Stimulated activated CD4-positive, alpha-beta T cell treated with anti-CD3 and anti-CD28 coated beads, TNF-alpha, amount 100 ng/mL, for 4 hours (primary cell): ENCODE data around the gene MXRA8.
"Not testable (repeated sequence)": the region's sequence is repeated elsewhere in the genome, so short reads cannot be mapped to it uniquely, and the experiment has no call there.

Source experiments
- DNase-seq, 3 experiments: peaks; one replicate each; pipeline ENCODE4 v3.0.0-alpha.2; 2020; ENCODE audit warnings: low read depth in 3 of 3

MXRA8 gene

GRCh38 chr1:1391225-1391624 lies 32.9 kb upstream of the MXRA8 start:
- DNase-seq: no peak

- no peak for DNase-seq
These were observed 32.3 kb upstream of the MXRA8 start for GRCh38 chr1:1390675-1391074.

GRCh38 chr1:1388078-1388472 lies 29.7 kb upstream of the MXRA8 start:
- DNase-seq: no peak

- no peak for DNase-seq
These were observed 29.0 kb upstream of the MXRA8 start for GRCh38 chr1:1387098-1388077.

- DNase-seq: no peak
These were observed 27.6 kb upstream of the MXRA8 start for GRCh38 chr1:1385931-1386330.

- not testable (repeated sequence) for DNase-seq
These were observed 27.0 kb upstream of the MXRA8 start for GRCh38 chr1:1385339-1385738.

GRCh38 chr1:1381294-1381693 lies 22.9 kb upstream of the MXRA8 start:
- no peak for DNase-seq

- DNase-seq: no peak
These were observed 22.5 kb upstream of the MXRA8 start for GRCh38 chr1:1380860-1381259.

GRCh38 chr1:1377540-1378205 lies 19.3 kb upstream of the MXRA8 start:
- no peak for DNase-seq

GRCh38 chr1:1376551-1377226 lies 18.3 kb upstream of the MXRA8 start:
- DNase-seq: no peak

GRCh38 chr1:1374929-1375662 lies 16.7 kb upstream of the MXRA8 start, which contains the start of gene AURKAIP1:
Gene AURKAIP1 (minus strand): TSS chr1:1375207. CDS start chr1:1374756, 451 bp downstream.
- peak; percentile 85 to 92 (median 88) for DNase-seq

GRCh38 chr1:1374589-1374928 lies 16.2 kb upstream of the MXRA8 start:
- DNase-seq: no peak

GRCh38 chr1:1373815-1374588 lies 15.6 kb upstream of the MXRA8 start:
- no peak for DNase-seq

GRCh38 chr1:1373051-1373814 lies 14.9 kb upstream of the MXRA8 start:
- no peak for DNase-seq

GRCh38 chr1:1371746-1372711 lies 13.7 kb upstream of the MXRA8 start:
- peak; percentile 59 to 66 (median 65) for DNase-seq

GRCh38 chr1:1371364-1371745 lies 13.0 kb upstream of the MXRA8 start:
- DNase-seq: no peak

GRCh38 chr1:1370771-1371300 lies 12.5 kb upstream of the MXRA8 start:
- DNase-seq: no peak

- not testable (repeated sequence) for DNase-seq
These were observed 11.7 kb upstream of the MXRA8 start for GRCh38 chr1:1370094-1370493.

GRCh38 chr1:1367315-1367714 lies 9.0 kb upstream of the MXRA8 start:
- DNase-seq: no peak
